Heart left ventricle (tissue), 13 donors: ENCODE data around the gene MMAA.

ENCODE experiments used
- CTCF ChIP-seq, 12 donors: fragments of 200-600 bp; sonication (generic) in 4 of 12; IDR thresholded peaks; one replicate each; pipeline versions ENCODE4 v1.5.0 to v1.8.0; 2018 to 2022; ENCODE audit warnings: antibody characterized with exemption in 12 of 12, mild to moderate bottlenecking in 5 of 12
- POLR2A ChIP-seq, 2 donors: fragments of 450-650 bp; IDR thresholded peaks; one replicate each; pipeline ENCODE4 v1.6.1; 2017; ENCODE audit warnings: antibody characterized with exemption in 2 of 2, mild to moderate bottlenecking in 2 of 2, moderate library complexity in 2 of 2
- donor health status: ischemic (EF 13 %, LVEDD 7.1; RV severe dilation, severe dysfunction).
- donor health status: DM: no; HTN: yes; CAD: no.
- donor health status: DM: no; HTN: no; CAD: no.
- donor health status: ischemic (EF 25% LVEDD 6.9; RV normal size, moderate dysfunction).
- donor health status: ischemic (EF 25% LVEDD 5.7; RV mildly dilated, moderate dysfunction).
- donor health status: ischemic (EF 35%, LVEDD 5.7; RV mildly dilated, moderate dysfunction).
- donor health status: nonischemic (EF 11% LVEDD 7.7; RV severe dilation, severe dysfunction).
- donor health status: DM: yes; HTN: yes; CAD: no.
- donor health status: PGD.
- donor health status: ischemic (EF 29% LVEDD 5.4; RV normal size, mild dysfunction).
- donor health status: nonischemic (EF 23%, LVEDD 6.1; RV moderate dilation, normal function).

DNA sequence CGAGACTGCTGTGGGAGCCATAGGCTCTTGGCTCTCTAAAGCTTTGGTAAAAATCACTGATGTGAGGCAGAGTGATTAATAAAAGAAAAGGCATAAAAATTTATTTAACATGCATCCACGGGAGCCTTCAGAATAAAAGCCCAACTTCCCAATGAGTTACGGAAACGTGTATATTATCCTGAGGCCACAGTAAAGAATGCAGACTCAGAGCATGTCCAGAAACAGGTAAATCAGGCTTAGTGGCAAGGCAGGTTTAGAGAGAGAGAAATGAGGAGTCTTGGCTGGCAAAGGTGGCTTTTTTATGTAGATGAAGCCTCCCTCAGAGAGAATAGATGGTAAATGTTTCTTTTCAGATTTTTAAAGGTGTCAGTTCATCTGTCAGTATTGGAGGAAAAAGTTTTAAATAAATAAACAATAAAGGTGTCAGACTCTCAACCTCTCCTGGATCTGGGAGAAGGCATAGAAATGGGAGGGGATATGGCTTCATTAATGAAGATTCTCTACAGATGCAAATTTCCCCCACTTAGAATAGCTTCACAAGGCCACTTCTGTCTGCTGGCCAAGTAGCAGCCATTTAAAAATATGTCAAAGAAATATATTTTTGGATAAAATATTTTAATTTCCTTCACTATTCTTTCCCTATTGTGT is 84.8 kb downstream of the MMAA start:
- no peak for TF ChIP-seq POLR2A (IDR thresholded peaks at IDR 0.05)
- no peak for TF ChIP-seq CTCF (IDR thresholded peaks at IDR 0.05)
